Measurements from ENCODE around the gene CYP21A2.

Gene CYP21A2

GRCh38 chr6:32069460-32069859, 31.2 kb downstream of the CYP21A2 start:
- TF ChIP-seq, protein P1, sequence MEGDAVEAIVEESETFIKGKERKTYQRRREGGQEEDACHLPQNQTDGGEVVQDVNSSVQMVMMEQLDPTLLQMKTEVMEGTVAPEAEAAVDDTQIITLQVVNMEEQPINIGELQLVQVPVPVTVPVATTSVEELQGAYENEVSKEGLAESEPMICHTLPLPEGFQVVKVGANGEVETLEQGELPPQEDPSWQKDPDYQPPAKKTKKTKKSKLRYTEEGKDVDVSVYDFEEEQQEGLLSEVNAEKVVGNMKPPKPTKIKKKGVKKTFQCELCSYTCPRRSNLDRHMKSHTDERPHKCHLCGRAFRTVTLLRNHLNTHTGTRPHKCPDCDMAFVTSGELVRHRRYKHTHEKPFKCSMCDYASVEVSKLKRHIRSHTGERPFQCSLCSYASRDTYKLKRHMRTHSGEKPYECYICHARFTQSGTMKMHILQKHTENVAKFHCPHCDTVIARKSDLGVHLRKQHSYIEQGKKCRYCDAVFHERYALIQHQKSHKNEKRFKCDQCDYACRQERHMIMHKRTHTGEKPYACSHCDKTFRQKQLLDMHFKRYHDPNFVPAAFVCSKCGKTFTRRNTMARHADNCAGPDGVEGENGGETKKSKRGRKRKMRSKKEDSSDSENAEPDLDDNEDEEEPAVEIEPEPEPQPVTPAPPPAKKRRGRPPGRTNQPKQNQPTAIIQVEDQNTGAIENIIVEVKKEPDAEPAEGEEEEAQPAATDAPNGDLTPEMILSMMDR (IDR thresholded peaks at IDR 0.05; ENCODE audit: unreplicated experiment in 3 of 3), result no peak
- H3K27ac Mint-ChIP-seq, result peak overlapping the region in 2 of 3 experiments; percentile 24 to 56
- H3K4me1 Mint-ChIP-seq, result peaks cover 39% of the 10 kb centered on the region
- no peaks in the 10 kb centered on the region for H3K36me3 Mint-ChIP-seq (ENCODE audit: low read depth)
- no peaks in the 10 kb centered on the region for H3K27me3 Mint-ChIP-seq (ENCODE audit: low read depth)
- no peak overlapping the region for H3K4me3 Mint-ChIP-seq
- no peaks in the 10 kb centered on the region for H3K9me3 Mint-ChIP-seq

DNA sequence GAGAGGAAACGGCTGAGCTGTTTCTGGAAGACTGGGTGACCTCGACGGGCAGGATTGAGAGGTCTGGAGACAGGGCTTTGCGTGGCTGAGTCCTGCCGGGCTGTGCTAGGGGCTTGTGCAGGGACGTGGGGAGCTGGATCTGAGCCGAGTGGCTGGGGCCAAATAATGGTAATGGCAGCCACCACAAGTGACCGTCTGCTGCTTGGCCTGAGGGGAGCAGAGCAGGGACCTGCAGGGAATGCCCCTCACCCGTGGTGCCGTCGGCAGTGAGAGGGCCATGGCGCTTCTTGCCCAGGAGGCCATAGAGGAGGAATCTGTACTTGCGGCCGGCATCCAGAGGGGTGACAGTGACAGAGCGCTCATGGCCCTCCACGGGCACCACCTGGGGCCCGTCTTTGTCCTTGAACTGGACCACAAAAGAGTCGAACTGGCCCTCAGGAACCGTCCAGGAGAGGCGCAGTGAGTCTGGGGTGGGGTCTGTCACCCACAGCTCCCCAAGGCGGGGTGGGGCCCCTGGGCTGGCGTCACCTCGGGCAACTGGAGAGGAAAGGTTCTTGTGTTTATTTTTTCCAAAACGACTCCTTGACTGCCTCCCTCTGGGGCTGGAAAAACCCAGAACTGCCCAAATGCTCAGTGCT, 31.8 kb downstream of the CYP21A2 start:
- peak overlapping the region in 2 of 3 experiments; percentile 96 to 97 for H3K27ac Mint-ChIP-seq
- no peak overlapping the region for H3K4me3 Mint-ChIP-seq
- H3K9me3 Mint-ChIP-seq, result no peaks in the 10 kb centered on the region
- peaks cover 44% of the 10 kb centered on the region for H3K4me1 Mint-ChIP-seq
- TF ChIP-seq, protein P1 (IDR thresholded peaks at IDR 0.05; ENCODE audit: unreplicated experiment in 3 of 3), result no peak
- H3K27me3 Mint-ChIP-seq (ENCODE audit: low read depth), result no peaks in the 10 kb centered on the region
- H3K36me3 Mint-ChIP-seq (ENCODE audit: low read depth), result no peaks in the 10 kb centered on the region

DNA sequence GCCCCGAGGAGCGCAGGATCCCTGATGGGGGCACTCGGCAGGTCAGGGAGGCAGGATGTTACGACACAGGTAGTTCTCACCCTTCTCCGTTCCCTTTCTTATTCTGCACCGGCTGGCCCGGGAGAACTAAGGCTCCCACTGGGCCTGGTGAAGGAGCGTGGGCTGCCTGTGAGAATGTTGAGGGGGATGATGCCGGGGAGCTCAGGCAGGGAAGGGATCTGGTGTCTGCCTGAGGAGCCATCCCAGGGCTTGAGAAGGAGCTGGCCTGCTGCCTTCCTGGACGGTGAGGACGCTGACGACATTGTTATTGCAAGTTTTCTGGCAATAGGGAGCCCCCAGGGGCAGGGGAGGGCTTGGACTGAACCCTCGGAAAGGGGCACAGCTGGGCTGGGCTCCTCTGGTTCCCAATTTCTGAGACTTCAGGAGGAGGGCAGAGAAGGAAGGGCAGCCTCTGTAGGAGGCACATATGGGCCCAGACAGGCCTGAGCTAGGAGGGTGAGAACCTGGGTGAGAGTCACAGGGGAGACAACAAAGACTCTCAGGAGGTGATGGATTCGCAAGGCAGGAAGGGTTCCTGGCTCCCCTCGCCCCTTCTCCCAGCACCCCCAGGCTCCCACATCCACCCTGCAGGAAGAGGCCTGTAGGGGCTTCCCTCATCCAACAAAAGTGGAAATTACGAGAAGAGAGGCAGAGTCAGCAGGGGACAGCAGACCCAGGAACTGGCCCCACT, 32.8 kb downstream of the CYP21A2 start:
- no peaks in the 10 kb centered on the region for H3K27me3 Mint-ChIP-seq (ENCODE audit: low read depth)
- H3K4me3 Mint-ChIP-seq, result peak overlapping the region in 1 of 3 experiments; percentile 43
- no peaks in the 10 kb centered on the region for H3K9me3 Mint-ChIP-seq
- peak overlapping the region in 2 of 3 experiments; percentile 96 to 97 for H3K27ac Mint-ChIP-seq
- peaks cover 54% of the 10 kb centered on the region for H3K4me1 Mint-ChIP-seq
- TF ChIP-seq, protein P1 (IDR thresholded peaks at IDR 0.05; ENCODE audit: unreplicated experiment in 3 of 3), result no peak
- no peaks in the 10 kb centered on the region for H3K36me3 Mint-ChIP-seq (ENCODE audit: low read depth)

DNA sequence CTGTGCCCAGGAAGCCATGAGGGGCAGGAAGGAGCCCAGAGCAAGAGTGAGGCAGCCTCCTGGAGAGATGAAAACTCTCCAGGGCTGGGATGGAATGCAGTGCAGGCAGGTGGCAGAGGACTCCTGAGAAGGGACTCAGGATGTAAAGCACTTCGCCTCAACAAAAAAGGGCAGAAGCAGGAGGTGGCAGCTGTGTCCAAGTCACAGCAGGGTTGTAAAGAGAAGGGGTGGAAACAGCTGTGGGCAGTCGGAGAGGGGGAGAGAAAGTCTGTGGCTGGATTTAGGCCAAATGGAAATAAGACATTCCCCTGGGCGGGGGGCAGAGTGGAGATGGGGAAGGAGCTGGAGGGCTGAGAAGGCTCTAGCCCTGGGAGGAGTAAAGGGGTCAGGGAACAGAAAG, 34.9 kb downstream of the CYP21A2 start:
- peaks cover 65% of the 10 kb centered on the region for H3K4me1 Mint-ChIP-seq
- peaks cover 3% of the 10 kb centered on the region for H3K27me3 Mint-ChIP-seq (ENCODE audit: low read depth)
- peak overlapping the region; percentile 3 to 70 (median 61) for H3K27ac Mint-ChIP-seq
- H3K9me3 Mint-ChIP-seq, result no peaks in the 10 kb centered on the region
- TF ChIP-seq, protein P1 (IDR thresholded peaks at IDR 0.05; ENCODE audit: unreplicated experiment in 3 of 3), result no peak
- no peaks in the 10 kb centered on the region for H3K36me3 Mint-ChIP-seq (ENCODE audit: low read depth)
- peak overlapping the region in 2 of 3 experiments; percentile 1 to 24 for H3K4me3 Mint-ChIP-seq

GRCh38 chr6:32073613-32074012, 35.4 kb downstream of the CYP21A2 start:
- H3K27ac Mint-ChIP-seq, result peak overlapping the region; percentile 3 to 70 (median 61)
- H3K4me3 Mint-ChIP-seq, result no peak overlapping the region
- no peaks in the 10 kb centered on the region for H3K9me3 Mint-ChIP-seq
- H3K36me3 Mint-ChIP-seq (ENCODE audit: low read depth), result no peaks in the 10 kb centered on the region
- H3K4me1 Mint-ChIP-seq, result peaks cover 65% of the 10 kb centered on the region
- H3K27me3 Mint-ChIP-seq (ENCODE audit: low read depth), result peaks cover 3% of the 10 kb centered on the region
- TF ChIP-seq, protein P1 (IDR thresholded peaks at IDR 0.05; ENCODE audit: unreplicated experiment in 3 of 3), result no peak

All from nephron (organoid).